OCI-LY3 (cell line): ENCODE data around the gene CTCF.

Experiments
- H2AFZ ChIP-seq: fragments of 200-600, 300-600 bp; shearing (Covaris generic); 2 replicates; pipeline ENCODE4 v1.6.0; 2014; ENCODE audit warnings: antibody characterized with exemption, low read depth, low read length
- H3K27ac ChIP-seq: fragments of 200-600, 300-600 bp; sonication (generic); 2 replicates; pipeline ENCODE4 v1.5.1; 2014; ENCODE audit warnings: mild to moderate bottlenecking, low read length, moderate library complexity, mixed read lengths
- H3K27me3 ChIP-seq: fragments of 200-600, 300-600 bp; sonication (generic); 2 replicates; pipeline ENCODE4 v1.6.1; 2014; ENCODE audit warnings: low read depth, low read length, mixed read lengths
- H3K36me3 ChIP-seq: fragments of 200-600, 300-600 bp; sonication (generic); replicated peaks from 2 replicates; pipeline ENCODE3; 2014; ENCODE audit warnings: low read depth, low read length, mixed read lengths
- H3K4me1 ChIP-seq: fragments of 300-600, 200-600 bp; sonication (generic); 2 replicates; pipeline ENCODE4 v1.6.1; 2014; ENCODE audit warnings: low read length, mixed read lengths
- H3K4me2 ChIP-seq: fragments of 200-600, 300-600 bp; sonication (generic); 2 replicates; pipeline ENCODE4 v1.6.1; 2014; ENCODE audit warnings: low read length, mixed read lengths
- H3K4me3 ChIP-seq: fragments of 300-600, 200-600 bp; sonication (generic); 2 replicates; pipeline ENCODE4 v1.5.1; 2014; ENCODE audit warnings: antibody characterized with exemption, mild to moderate bottlenecking, low read length, moderate library complexity
- H3K79me2 ChIP-seq: fragments of 300-600, 200-600 bp; shearing (Covaris generic); 2 replicates; pipeline ENCODE4 v1.6.1; 2014; ENCODE audit warnings: mild to moderate bottlenecking, low read length, mixed read lengths
- H3K9ac ChIP-seq: fragments of 300-600, 200-600 bp; shearing (Covaris generic); 2 replicates; pipeline ENCODE4 v1.6.0; 2014; ENCODE audit warnings: mild to moderate bottlenecking, low read length, moderate library complexity
- H3K9me3 ChIP-seq: fragments of 200-600, 300-600 bp; shearing (Covaris generic); 2 replicates; pipeline ENCODE4 v1.6.1; 2014; ENCODE audit warnings: low read length, mixed read lengths; ENCODE audit not compliant: insufficient read depth
- H4K20me1 ChIP-seq: fragments of 200-600, 300-600 bp; sonication (generic); 2 replicates; pipeline ENCODE4 v1.6.1; 2016; ENCODE audit warnings: low read length, mixed read lengths; ENCODE audit not compliant: insufficient read depth
- CTCF ChIP-seq: fragments of 200-600, 300-600 bp; sonication (generic); IDR thresholded peaks from 2 replicates; pipeline ENCODE4 v1.5.1; 2014; ENCODE audit warnings: antibody characterized with exemption, low read length, low read depth
- EZH2phosphoT487 ChIP-seq: fragments of 200-600 bp; shearing (Covaris generic); IDR thresholded peaks from 2 replicates; pipeline ENCODE4 v1.6.1; 2018; ENCODE audit warnings: antibody characterized with exemption, mixed run types, low read depth

The CTCF gene

DNA sequence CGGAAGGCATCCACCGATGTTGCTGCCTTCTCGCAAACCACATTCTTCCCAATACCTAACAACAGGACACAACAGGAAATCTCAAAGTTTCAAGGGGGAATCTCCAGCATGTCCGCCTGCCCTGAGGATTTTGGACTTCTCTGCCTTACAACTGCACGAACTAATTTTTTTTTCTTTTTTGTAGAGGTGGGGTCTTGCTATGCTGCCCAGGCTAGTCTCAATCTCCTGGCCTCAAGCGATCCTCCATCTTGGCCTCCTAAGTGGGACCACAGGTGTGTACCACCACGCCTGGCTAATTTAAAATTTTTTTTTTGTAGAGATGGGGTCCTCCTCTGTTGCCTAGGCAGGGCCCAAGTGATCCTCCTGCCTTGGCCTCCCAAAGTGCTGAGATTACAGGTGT, 113.7 kb downstream of the CTCF start:
- H3K4me2 ChIP-seq = no peak overlapping the region
- H3K9me3 ChIP-seq = no peaks in the 10 kb centered on the region
- no peak overlapping the region for H3K4me3 ChIP-seq
- no peak overlapping the region for H2AFZ ChIP-seq
- H3K27ac ChIP-seq = no peak overlapping the region
- no peaks in the 10 kb centered on the region for H4K20me1 ChIP-seq
- H3K79me2 ChIP-seq = no peaks in the 10 kb centered on the region
- no peaks in the 10 kb centered on the region for H3K27me3 ChIP-seq
- TF ChIP-seq EZH2phosphoT487 = no peak
- TF ChIP-seq CTCF = no peak
- no peak overlapping the region for H3K9ac ChIP-seq
- no peaks in the 10 kb centered on the region for H3K36me3 ChIP-seq
- H3K4me1 ChIP-seq = peaks cover 16% of the 10 kb centered on the region

DNA sequence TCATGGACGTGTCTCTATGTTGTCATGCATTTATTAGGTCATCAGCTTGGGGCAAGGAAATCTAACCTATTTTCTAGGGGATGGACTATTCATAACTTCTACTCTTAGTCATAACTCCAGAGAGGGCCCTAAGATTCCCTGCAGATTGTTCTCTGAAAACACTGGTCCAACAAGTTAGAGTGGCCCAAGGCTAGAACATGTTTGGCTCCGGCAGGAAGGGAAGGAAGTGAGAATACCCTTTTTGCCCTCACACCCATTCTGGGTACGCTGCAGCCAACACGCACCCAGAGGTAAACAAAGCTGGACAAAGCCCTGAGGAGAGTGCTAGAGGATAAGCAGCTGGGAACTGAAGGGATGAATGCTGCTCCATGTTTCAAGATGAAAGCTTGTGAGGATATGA, 114.2 kb downstream of the CTCF start:
- Histone ChIP-seq H3K4me2 (no peak overlapping the region), H2AFZ (no peak overlapping the region), H3K4me3 (no peak overlapping the region), H3K36me3 (no peaks in the 10 kb centered on the region), H3K9ac (no peak overlapping the region), H3K4me1 (peaks cover 16% of the 10 kb centered on the region), H3K79me2 (no peaks in the 10 kb centered on the region), H3K27ac (no peak overlapping the region), H3K27me3 (no peaks in the 10 kb centered on the region), H3K9me3 (no peaks in the 10 kb centered on the region), H4K20me1 (no peaks in the 10 kb centered on the region)
- TF ChIP-seq EZH2phosphoT487 (no peak), CTCF (no peak)

DNA sequence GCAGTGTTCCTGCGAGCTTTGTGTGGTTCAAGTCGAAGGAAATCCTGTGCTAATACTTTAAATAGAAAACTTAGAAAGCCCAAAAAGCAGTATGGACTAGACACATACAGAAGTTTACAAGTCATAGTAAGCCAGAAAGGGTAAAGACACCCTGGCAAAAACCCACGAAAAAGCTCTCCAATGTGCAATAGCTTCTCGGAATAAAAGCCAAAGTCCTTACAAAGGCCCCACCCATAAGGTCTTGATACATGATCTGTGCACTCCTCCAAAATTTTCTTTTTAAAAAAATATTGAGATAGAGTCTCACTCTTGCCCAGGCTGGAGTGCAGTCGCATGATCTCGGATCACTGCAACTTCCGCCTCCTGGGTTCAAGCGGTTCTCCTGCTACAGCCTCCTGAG, 114.6 kb downstream of the CTCF start:
- Histone ChIP-seq H3K79me2 (no peaks in the 10 kb centered on the region), H3K27ac (no peak overlapping the region), H3K36me3 (no peaks in the 10 kb centered on the region), H3K9me3 (no peaks in the 10 kb centered on the region), H4K20me1 (no peaks in the 10 kb centered on the region), H3K4me2 (no peak overlapping the region), H2AFZ (no peak overlapping the region), H3K4me1 (peaks cover 16% of the 10 kb centered on the region), H3K9ac (no peak overlapping the region), H3K27me3 (no peaks in the 10 kb centered on the region), H3K4me3 (no peak overlapping the region)
- TF ChIP-seq CTCF = no peak
- TF ChIP-seq EZH2phosphoT487 = no peak

DNA sequence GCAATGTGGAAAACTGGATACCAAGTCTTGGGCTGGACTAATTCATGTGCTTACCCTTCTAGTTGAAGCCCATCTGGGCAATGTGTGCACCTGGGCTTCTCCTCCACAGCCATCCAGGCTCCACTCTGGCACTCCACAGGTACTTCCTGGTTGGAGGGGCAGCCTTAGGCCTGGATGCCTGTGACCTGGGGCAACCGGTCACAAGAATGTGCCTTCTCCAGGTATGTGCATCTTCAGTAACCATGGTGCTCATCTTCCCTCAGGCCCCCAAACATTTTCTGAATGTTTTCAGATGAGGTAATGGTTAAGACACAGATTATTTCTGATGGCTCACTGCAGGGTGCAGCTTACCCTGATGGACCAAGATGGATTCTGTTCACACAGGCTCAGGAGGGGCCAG, 115.4 kb downstream of the CTCF start:
- Histone ChIP-seq H3K4me1 (peaks cover 13% of the 10 kb centered on the region), H3K36me3 (no peaks in the 10 kb centered on the region), H3K27ac (no peak overlapping the region), H3K4me2 (no peak overlapping the region), H4K20me1 (no peaks in the 10 kb centered on the region), H2AFZ (no peak overlapping the region), H3K9ac (no peak overlapping the region), H3K27me3 (no peaks in the 10 kb centered on the region), H3K4me3 (no peak overlapping the region), H3K79me2 (no peaks in the 10 kb centered on the region), H3K9me3 (no peaks in the 10 kb centered on the region)
- TF ChIP-seq EZH2phosphoT487 = no peak
